ENCODE results near the gene TBR1. TPM values are rescaled to one million over a fixed set of nuclear protein-coding genes. Genes with fewer than 3 reads are reported as not detected.

TBR1 gene
- total and polyA plus RNA-seq, 10 of the 15 experiments (the other 5 are each of a cell fraction or from before 2014, with no cell fraction given) = 0.01 TPM; not detected in 9

DNA sequence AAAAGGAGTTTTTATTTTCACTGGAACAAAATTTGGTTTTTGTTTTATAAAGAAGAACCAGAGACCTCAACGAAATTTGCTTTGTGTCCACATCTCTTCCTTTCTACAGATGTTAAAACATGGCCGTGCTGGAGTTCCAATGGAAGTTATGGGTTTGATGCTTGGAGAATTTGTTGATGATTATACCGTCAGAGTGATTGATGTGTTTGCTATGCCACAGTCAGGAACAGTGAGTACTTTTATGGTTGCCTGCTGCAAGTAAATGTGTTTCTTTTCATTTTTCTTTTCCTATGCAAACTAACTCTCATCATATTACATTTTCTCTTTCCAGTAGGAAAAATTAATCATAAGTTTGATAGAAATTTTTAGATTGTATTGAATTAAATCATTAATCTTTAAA, 48.4 kb upstream of the TBR1 start:
- BruUV-seq (replicated peaks) = no TSS peak
- no peaks in the 10 kb centered on the region for H4K20me1 ChIP-seq (ENCODE audit: control insufficient read depth, insufficient read depth)

GRCh38 chr2:161369311-161369710, 46.8 kb upstream of the TBR1 start:
- BruUV-seq (replicated peaks) = no TSS peak
- Histone ChIP-seq H3K4me1 (ENCODE audit: control insufficient read depth, insufficient read depth, low read length) (no peaks in the 10 kb centered on the region; the same call in 1 of the 2 replicates), H3K4me2 (ENCODE audit: control insufficient read depth, insufficient read depth) (no peak overlapping the region), H3K9me3 (replicated peaks; ENCODE audit: control insufficient read depth, insufficient read depth, low read length) (no peaks in the 10 kb centered on the region), H2AFZ (ENCODE audit: control insufficient read depth, low read depth, low read length) (no peak overlapping the region), H3K79me2 (ENCODE audit: control insufficient read depth, insufficient read depth, low read length) (peaks cover 9% of the 10 kb centered on the region), H3K36me3 (ENCODE audit: control insufficient read depth in 2 of 2, insufficient read depth in 2 of 2, low read length in 1 of 2) (peaks cover 0 to 12% of the 10 kb centered on the region in 2 experiments; a peak in 1 of 4 replicates), H3K27ac (ENCODE audit: control insufficient read depth, insufficient read depth) (no peak overlapping the region), H4K20me1 (ENCODE audit: control insufficient read depth, insufficient read depth) (no peaks in the 10 kb centered on the region), H3K4me3 (no peak overlapping the region), H3K9ac (ENCODE audit: control insufficient read depth, insufficient read depth, low read length) (no peak overlapping the region), H3K27me3 (replicated peaks in 1 of 2; ENCODE audit: control insufficient read depth in 2 of 2, insufficient read depth in 2 of 2, low read length in 1 of 2) (no peaks in the 10 kb centered on the region)
- 97% methylated on average over 2 of the region's 2 CpGs for WGBS (ENCODE audit: insufficient coverage, insufficient replicate concordance, low lambda C conversion rate, missing lambda C conversion rate)
- intact Hi-C loops (cut with micrococcal nuclease; ENCODE audit: unreplicated experiment) = no loop called here
- ATAC-seq = no peak
- in situ Hi-C loops (cut with MboI) = no loop called here
- ChIA-PET SMC1A (ENCODE audit: uncharacterized antibody, unreplicated experiment) (interaction anchor here (1.4 kb wide), 1 partner anchor 9 kb away, joined by 3 read pairs; no protein-coding TSS in a partner anchor), POLR2A (no interaction called here), RAD21 (ENCODE audit: unreplicated experiment) (no interaction called here), CTCF (interaction anchor here (1.1 to 1.7 kb wide), 3 partner anchors 9 to 14 kb away, joined by 3 to 5 read pairs (median 4); no protein-coding TSS in a partner anchor)
- TF ChIP-seq PBX3 (IDR thresholded peaks at IDR 0.05; ENCODE audit: insufficient replicate concordance, low read depth, low read length) = no peak
- no peak for FAIRE-seq
- DNase-seq (ENCODE audit: low read depth, low spot score) = no peak

More for the DNA sequence above, 48.4 kb upstream of the TBR1 start:
- Histone ChIP-seq H3K4me1 (ENCODE audit: control insufficient read depth, insufficient read depth, low read length) (no peaks in the 10 kb centered on the region; the same call in 1 of the 2 replicates), H3K4me3 (no peak overlapping the region), H2AFZ (ENCODE audit: control insufficient read depth, low read depth, low read length) (no peak overlapping the region), H3K79me2 (ENCODE audit: control insufficient read depth, insufficient read depth, low read length) (peaks cover 16% of the 10 kb centered on the region), H3K9me3 (replicated peaks; ENCODE audit: control insufficient read depth, insufficient read depth, low read length) (peaks cover 5% of the 10 kb centered on the region), H3K36me3 (ENCODE audit: control insufficient read depth in 2 of 2, insufficient read depth in 2 of 2, low read length in 1 of 2) (peaks cover 0 to 12% of the 10 kb centered on the region in 2 experiments; a peak in 2 of 4 replicates), H3K27me3 (replicated peaks in 1 of 2; ENCODE audit: control insufficient read depth in 2 of 2, insufficient read depth in 2 of 2, low read length in 1 of 2) (no peaks in the 10 kb centered on the region), H3K9ac (ENCODE audit: control insufficient read depth, insufficient read depth, low read length) (no peak overlapping the region), H3K27ac (ENCODE audit: control insufficient read depth, insufficient read depth) (no peak overlapping the region), H3K4me2 (ENCODE audit: control insufficient read depth, insufficient read depth) (no peak overlapping the region)
- FAIRE-seq = no peak
- ChIA-PET SMC1A (ENCODE audit: uncharacterized antibody, unreplicated experiment) (no interaction called here), CTCF (no interaction called here), RAD21 (ENCODE audit: unreplicated experiment) (no interaction called here), POLR2A (no interaction called here)
- in situ Hi-C loops (cut with MboI) = no loop called here
- WGBS (ENCODE audit: insufficient coverage, insufficient replicate concordance, low lambda C conversion rate, missing lambda C conversion rate) = 100% methylated on average over 3 of the region's 3 CpGs
- TF ChIP-seq TBL1XR1 (IDR thresholded peaks at IDR 0.05; ENCODE audit: low read depth, low read length) = no peak
- no peak for TF ChIP-seq ZNF24 (IDR thresholded peaks at IDR 0.05)
- no peak for TF ChIP-seq RB1 (IDR thresholded peaks at IDR 0.05; ENCODE audit: borderline replicate concordance)
- intact Hi-C loops (cut with micrococcal nuclease; ENCODE audit: unreplicated experiment) = no loop called here
- no peak for ATAC-seq
- no peak for DNase-seq (ENCODE audit: low read depth, low spot score)

Measured in GM12878 (cell line).